ENCODE measurements around the gene CDC20. TPM values are rescaled to one million over a fixed set of nuclear protein-coding genes. Genes with fewer than 3 reads are reported as not detected.

The CDC20 gene
- total RNA-seq, 1 experiment from 2014 or later, result 96.9 TPM

- Histone ChIP-seq H3K9ac (ENCODE audit: low read length) (no peak overlapping the region), H3K9me3 (ENCODE audit: low read length) (peaks cover 3% of the 10 kb centered on the region; the same call in 1 of the 2 replicates), H3K4me1 (ENCODE audit: low read length) (no peaks in the 10 kb centered on the region), H3K9me2 (replicated peaks; ENCODE audit: insufficient read depth, low read length) (no peaks in the 10 kb centered on the region), H3K27me3 (ENCODE audit: low read length) (no peaks in the 10 kb centered on the region; the same call in 1 of the 2 replicates), H3K4me2 (ENCODE audit: low read depth, low read length, poor library complexity, severe bottlenecking) (no peak overlapping the region), H3K4me3 (ENCODE audit: low read length) (no peak overlapping the region), H3K27ac (ENCODE audit: low read length) (no peak overlapping the region), H3K79me2 (ENCODE audit: low read length) (no peaks in the 10 kb centered on the region), H4K20me1 (ENCODE audit: insufficient read depth, low read depth, low read length) (no peaks in the 10 kb centered on the region), H2AFZ (ENCODE audit: low read length) (no peak overlapping the region), H3K36me3 (ENCODE audit: insufficient read depth, low read length) (no peaks in the 10 kb centered on the region; the same call in 1 of the 2 replicates)
- no peak for DNase-seq
Observed at GRCh38 chr1:43322506-43322905, 36.3 kb upstream of the CDC20 start.

GRCh38 chr1:43324810-43325209 is 34.0 kb upstream of the CDC20 start:
- H3K4me1 ChIP-seq (ENCODE audit: low read length), result no peaks in the 10 kb centered on the region
- H3K9ac ChIP-seq (ENCODE audit: low read length), result no peak overlapping the region
- no peaks in the 10 kb centered on the region; the same call in 1 of the 2 replicates for H3K36me3 ChIP-seq (ENCODE audit: insufficient read depth, low read length)
- H3K27ac ChIP-seq (ENCODE audit: low read length), result no peak overlapping the region
- no peaks in the 10 kb centered on the region for H3K9me2 ChIP-seq (replicated peaks; ENCODE audit: insufficient read depth, low read length)
- no peaks in the 10 kb centered on the region for H3K79me2 ChIP-seq (ENCODE audit: low read length)
- no peak overlapping the region for H2AFZ ChIP-seq (ENCODE audit: low read length)
- DNase-seq, result no peak
- peaks cover 10% of the 10 kb centered on the region for H3K9me3 ChIP-seq (ENCODE audit: low read length)
- no peaks in the 10 kb centered on the region for H4K20me1 ChIP-seq (ENCODE audit: insufficient read depth, low read depth, low read length)
- H3K27me3 ChIP-seq (ENCODE audit: low read length), result no peaks in the 10 kb centered on the region; the same call in 1 of the 2 replicates
- H3K4me2 ChIP-seq (ENCODE audit: low read depth, low read length, poor library complexity, severe bottlenecking), result no peak overlapping the region
- no peak overlapping the region for H3K4me3 ChIP-seq (ENCODE audit: low read length)

GRCh38 chr1:43325381-43325780 is 33.4 kb upstream of the CDC20 start:
- no peaks in the 10 kb centered on the region for H4K20me1 ChIP-seq (ENCODE audit: insufficient read depth, low read depth, low read length)
- no peak overlapping the region for H3K4me2 ChIP-seq (ENCODE audit: low read depth, low read length, poor library complexity, severe bottlenecking)
- no peaks in the 10 kb centered on the region; the same call in 1 of the 2 replicates for H3K36me3 ChIP-seq (ENCODE audit: insufficient read depth, low read length)
- no peaks in the 10 kb centered on the region for H3K4me1 ChIP-seq (ENCODE audit: low read length)
- no peaks in the 10 kb centered on the region for H3K9me2 ChIP-seq (replicated peaks; ENCODE audit: insufficient read depth, low read length)
- no peak overlapping the region for H2AFZ ChIP-seq (ENCODE audit: low read length)
- H3K9me3 ChIP-seq (ENCODE audit: low read length), result peaks cover 10% of the 10 kb centered on the region
- no peak overlapping the region for H3K27ac ChIP-seq (ENCODE audit: low read length)
- DNase-seq, result no peak
- H3K27me3 ChIP-seq (ENCODE audit: low read length), result no peaks in the 10 kb centered on the region; the same call in 1 of the 2 replicates
- H3K79me2 ChIP-seq (ENCODE audit: low read length), result no peaks in the 10 kb centered on the region
- no peak overlapping the region for H3K9ac ChIP-seq (ENCODE audit: low read length)
- H3K4me3 ChIP-seq (ENCODE audit: low read length), result no peak overlapping the region

GRCh38 chr1:43327549-43328292 is 31.1 kb upstream of the CDC20 start:
- no peak overlapping the region for H3K4me2 ChIP-seq (ENCODE audit: low read depth, low read length, poor library complexity, severe bottlenecking)
- peaks cover 10% of the 10 kb centered on the region for H3K9me3 ChIP-seq (ENCODE audit: low read length)
- H3K79me2 ChIP-seq (ENCODE audit: low read length), result no peaks in the 10 kb centered on the region
- H3K36me3 ChIP-seq (ENCODE audit: insufficient read depth, low read length), result no peaks in the 10 kb centered on the region; the same call in 1 of the 2 replicates
- no peaks in the 10 kb centered on the region for H4K20me1 ChIP-seq (ENCODE audit: insufficient read depth, low read depth, low read length)
- no peak overlapping the region for H3K9ac ChIP-seq (ENCODE audit: low read length)
- H3K27me3 ChIP-seq (ENCODE audit: low read length), result no peaks in the 10 kb centered on the region; the same call in 1 of the 2 replicates
- no peak for DNase-seq
- H2AFZ ChIP-seq (ENCODE audit: low read length), result no peak overlapping the region
- H3K4me3 ChIP-seq (ENCODE audit: low read length), result no peak overlapping the region
- H3K9me2 ChIP-seq (replicated peaks; ENCODE audit: insufficient read depth, low read length), result no peaks in the 10 kb centered on the region
- H3K27ac ChIP-seq (ENCODE audit: low read length), result no peak overlapping the region
- no peaks in the 10 kb centered on the region for H3K4me1 ChIP-seq (ENCODE audit: low read length)

- no peak overlapping the region for H3K9ac ChIP-seq (ENCODE audit: low read length)
- H4K20me1 ChIP-seq (ENCODE audit: insufficient read depth, low read depth, low read length), result no peaks in the 10 kb centered on the region
- no peaks in the 10 kb centered on the region; the same call in 1 of the 2 replicates for H3K36me3 ChIP-seq (ENCODE audit: insufficient read depth, low read length)
- no peak overlapping the region for H3K4me3 ChIP-seq (ENCODE audit: low read length)
- no peak overlapping the region for H2AFZ ChIP-seq (ENCODE audit: low read length)
- no peak overlapping the region for H3K27ac ChIP-seq (ENCODE audit: low read length)
- H3K27me3 ChIP-seq (ENCODE audit: low read length), result no peaks in the 10 kb centered on the region; the same call in 1 of the 2 replicates
- H3K4me1 ChIP-seq (ENCODE audit: low read length), result no peaks in the 10 kb centered on the region
- H3K79me2 ChIP-seq (ENCODE audit: low read length), result no peaks in the 10 kb centered on the region
- no peaks in the 10 kb centered on the region for H3K9me2 ChIP-seq (replicated peaks; ENCODE audit: insufficient read depth, low read length)
- no peak for DNase-seq
- no peak overlapping the region for H3K4me2 ChIP-seq (ENCODE audit: low read depth, low read length, poor library complexity, severe bottlenecking)
- peaks cover 10% of the 10 kb centered on the region for H3K9me3 ChIP-seq (ENCODE audit: low read length)
Observed at GRCh38 chr1:43329995-43330751, 28.6 kb upstream of the CDC20 start.

- H3K4me1 ChIP-seq (ENCODE audit: low read length), result no peaks in the 10 kb centered on the region
- H2AFZ ChIP-seq (ENCODE audit: low read length), result no peak overlapping the region
- no peak overlapping the region for H3K9ac ChIP-seq (ENCODE audit: low read length)
- H3K27ac ChIP-seq (ENCODE audit: low read length), result no peak overlapping the region
- H3K36me3 ChIP-seq (ENCODE audit: insufficient read depth, low read length), result no peaks in the 10 kb centered on the region
- H3K9me3 ChIP-seq (ENCODE audit: low read length), result peaks cover 6% of the 10 kb centered on the region; the same call in 1 of the 2 replicates
- H3K27me3 ChIP-seq (ENCODE audit: low read length), result no peaks in the 10 kb centered on the region; the same call in 1 of the 2 replicates
- no peak overlapping the region for H3K4me2 ChIP-seq (ENCODE audit: low read depth, low read length, poor library complexity, severe bottlenecking)
- DNase-seq, result no peak
- H3K79me2 ChIP-seq (ENCODE audit: low read length), result no peaks in the 10 kb centered on the region
- no peaks in the 10 kb centered on the region for H3K9me2 ChIP-seq (replicated peaks; ENCODE audit: insufficient read depth, low read length)
- H3K4me3 ChIP-seq (ENCODE audit: low read length), result no peak overlapping the region
- H4K20me1 ChIP-seq (ENCODE audit: insufficient read depth, low read depth, low read length), result no peaks in the 10 kb centered on the region
Observed at GRCh38 chr1:43331688-43332087, 27.1 kb upstream of the CDC20 start.

GRCh38 chr1:43334453-43335205 is 24.2 kb upstream of the CDC20 start:
- Histone ChIP-seq H3K4me3 (ENCODE audit: low read length) (no peak overlapping the region), H3K79me2 (ENCODE audit: low read length) (no peaks in the 10 kb centered on the region), H3K9me3 (ENCODE audit: low read length) (no peaks in the 10 kb centered on the region), H3K36me3 (ENCODE audit: insufficient read depth, low read length) (no peaks in the 10 kb centered on the region), H3K4me2 (ENCODE audit: low read depth, low read length, poor library complexity, severe bottlenecking) (no peak overlapping the region), H3K4me1 (ENCODE audit: low read length) (no peaks in the 10 kb centered on the region), H2AFZ (ENCODE audit: low read length) (no peak overlapping the region), H4K20me1 (ENCODE audit: insufficient read depth, low read depth, low read length) (no peaks in the 10 kb centered on the region), H3K9ac (ENCODE audit: low read length) (no peak overlapping the region), H3K27ac (ENCODE audit: low read length) (no peak overlapping the region), H3K9me2 (replicated peaks; ENCODE audit: insufficient read depth, low read length) (no peaks in the 10 kb centered on the region), H3K27me3 (ENCODE audit: low read length) (no peaks in the 10 kb centered on the region)
- DNase-seq, result no peak

GRCh38 chr1:43337588-43337987 is 21.2 kb upstream of the CDC20 start, which contains the start of gene MPL:
Gene MPL (plus strand): TSS chr1:43337818. CDS start chr1:43337849, 31 bp downstream.
- H3K27ac ChIP-seq (ENCODE audit: low read length), result no peak within 1 kb of the TSS
- H3K4me2 ChIP-seq (ENCODE audit: low read depth, low read length, poor library complexity, severe bottlenecking), result no peak within 1 kb of the TSS
- no peak for DNase-seq
- no peaks in the 10 kb centered on the region for H3K27me3 ChIP-seq (ENCODE audit: low read length)
- H3K9me2 ChIP-seq (replicated peaks; ENCODE audit: insufficient read depth, low read length), result no peaks in the 10 kb centered on the region
- no peak within 1 kb of the TSS for H2AFZ ChIP-seq (ENCODE audit: low read length)
- no peaks in the 10 kb centered on the region for H3K79me2 ChIP-seq (ENCODE audit: low read length)
- H3K9ac ChIP-seq (ENCODE audit: low read length), result no peak within 1 kb of the TSS
- no peak within 1 kb of the TSS for H3K4me3 ChIP-seq (ENCODE audit: low read length)
- no peaks in the 10 kb centered on the region for H3K9me3 ChIP-seq (ENCODE audit: low read length)
- H3K4me1 ChIP-seq (ENCODE audit: low read length), result peaks cover 12% of the 10 kb centered on the region
- H4K20me1 ChIP-seq (ENCODE audit: insufficient read depth, low read depth, low read length), result no peaks in the 10 kb centered on the region
- H3K36me3 ChIP-seq (ENCODE audit: insufficient read depth, low read length), result no peaks in the 10 kb centered on the region
